Nephron (organoid): ENCODE measurements around the gene WDR20.
"Not testable (repeated sequence)": the region's sequence is repeated elsewhere in the genome, so short reads cannot be mapped to it uniquely, and the experiment has no call there.

Source experiments
- H3K27ac Mint-ChIP-seq, 3 experiments: 2 replicates each; pipeline ENCODE4 v1.8.0; 2020; ENCODE audit warnings: mixed read lengths in 3 of 3, mild to moderate bottlenecking in 2 of 3, moderate library complexity in 1 of 3
- H3K27me3 Mint-ChIP-seq: 2 replicates; pipeline ENCODE4 v1.8.0; 2021; ENCODE audit warnings: low read depth, mild to moderate bottlenecking, moderate library complexity, mixed read lengths
- H3K36me3 Mint-ChIP-seq: 2 replicates; pipeline ENCODE4 v1.8.0; 2020; ENCODE audit warnings: low read depth, mixed read lengths
- H3K4me1 Mint-ChIP-seq: 2 replicates; pipeline ENCODE4 v1.8.0; 2020; ENCODE audit warnings: mixed read lengths
- H3K4me3 Mint-ChIP-seq, 3 experiments: 2 replicates each; pipeline ENCODE4 v1.8.0; 2020; ENCODE audit warnings: mild to moderate bottlenecking in 3 of 3, mixed read lengths in 3 of 3, moderate library complexity in 2 of 3
- H3K9me3 Mint-ChIP-seq: 2 replicates; pipeline ENCODE4 v1.8.0; 2020; ENCODE audit warnings: mixed read lengths
- CTCF ChIP-seq, 3 experiments: fragments of 200-600 bp; sonication (generic); IDR thresholded peaks; one replicate each; pipeline ENCODE4 v1.5.0; 2021; ENCODE audit warnings: antibody characterized with exemption in 3 of 3; ENCODE audit not compliant: unreplicated experiment in 3 of 3

The WDR20 gene

DNA sequence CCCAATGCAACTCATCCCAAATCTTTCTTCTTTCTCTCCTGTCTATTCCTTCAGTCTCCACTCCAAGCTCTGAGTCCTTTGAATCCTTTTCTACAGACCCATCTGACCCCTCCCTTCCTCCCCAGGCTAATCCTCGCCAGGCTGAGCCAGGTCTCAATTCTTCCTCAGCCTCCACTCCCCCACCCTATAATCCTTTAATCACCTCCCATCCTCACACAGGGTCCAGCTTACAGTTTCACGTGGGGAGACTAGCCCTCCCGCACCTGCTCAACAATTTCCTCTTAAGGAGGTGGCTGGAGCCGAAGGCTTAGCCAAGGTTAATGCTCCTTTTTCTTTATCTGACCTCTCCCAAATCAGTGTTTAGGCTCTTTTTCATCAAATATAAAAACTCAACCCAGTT is 101.5 kb downstream of the WDR20 start:
- H3K9me3 Mint-ChIP-seq = no peaks in the 10 kb centered on the region
- no peaks in the 10 kb centered on the region for H3K27me3 Mint-ChIP-seq
- no peak for TF ChIP-seq CTCF (IDR thresholded peaks at IDR 0.05; ENCODE audit: unreplicated experiment in 3 of 3)
- H3K4me1 Mint-ChIP-seq = no peaks in the 10 kb centered on the region
- no peak overlapping the region for H3K27ac Mint-ChIP-seq
- H3K36me3 Mint-ChIP-seq = no peaks in the 10 kb centered on the region
- no peak overlapping the region for H3K4me3 Mint-ChIP-seq

DNA sequence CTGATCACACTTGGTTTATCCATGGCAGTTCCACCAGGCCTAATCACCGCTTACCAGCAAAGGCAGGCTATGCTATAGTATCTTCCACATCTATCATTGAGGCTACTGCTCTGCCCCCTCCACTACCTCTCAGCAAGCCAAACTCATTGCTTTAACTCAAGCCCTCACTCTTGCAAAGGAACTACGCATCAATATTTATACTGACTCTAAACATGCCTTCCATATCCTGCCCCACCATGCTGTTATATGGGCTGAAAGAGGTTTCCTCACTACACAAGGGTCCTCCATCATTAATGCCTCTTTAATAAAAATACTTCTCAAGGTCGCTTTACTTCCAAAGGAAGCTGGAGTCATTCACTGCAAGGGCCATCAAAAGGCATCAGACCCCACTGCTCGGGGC is 104.1 kb downstream of the WDR20 start:
- H3K36me3 Mint-ChIP-seq, H3K27ac Mint-ChIP-seq, H3K27me3 Mint-ChIP-seq, H3K4me1 Mint-ChIP-seq, H3K9me3 Mint-ChIP-seq, H3K4me3 Mint-ChIP-seq: not testable (repeated sequence)

GRCh38 chr14:102246071-102246470 is 106.4 kb downstream of the WDR20 start:
- Mint-ChIP-seq H3K27me3 (no peaks in the 10 kb centered on the region), H3K9me3 (no peaks in the 10 kb centered on the region), H3K4me1 (no peaks in the 10 kb centered on the region), H3K27ac (no peak overlapping the region), H3K4me3 (no peak overlapping the region), H3K36me3 (peaks cover 5% of the 10 kb centered on the region)
- TF ChIP-seq CTCF (IDR thresholded peaks at IDR 0.05; ENCODE audit: unreplicated experiment in 3 of 3) = no peak

DNA sequence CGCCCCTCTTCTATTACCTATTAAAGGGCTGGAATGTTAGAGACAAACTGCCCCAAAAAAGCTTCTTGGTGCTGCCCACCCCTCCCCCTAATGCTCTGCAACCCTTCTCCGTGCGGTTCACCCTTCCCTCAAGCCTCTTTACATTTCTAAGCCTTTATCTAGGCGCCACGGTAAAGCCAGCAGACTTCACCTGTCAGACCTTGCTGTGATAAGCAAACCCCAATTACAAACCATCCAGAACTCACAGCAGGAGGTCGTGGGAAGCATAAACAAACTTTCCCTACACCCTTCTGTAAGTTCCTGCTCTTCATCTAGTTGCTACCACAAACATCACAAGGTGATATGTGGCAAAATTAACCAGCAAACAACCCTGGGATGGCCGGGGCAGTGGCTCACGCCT is 108.4 kb downstream of the WDR20 start:
- Mint-ChIP-seq H3K36me3 (peaks cover 5% of the 10 kb centered on the region), H3K27ac (no peak overlapping the region), H3K4me1 (no peaks in the 10 kb centered on the region)

DNA sequence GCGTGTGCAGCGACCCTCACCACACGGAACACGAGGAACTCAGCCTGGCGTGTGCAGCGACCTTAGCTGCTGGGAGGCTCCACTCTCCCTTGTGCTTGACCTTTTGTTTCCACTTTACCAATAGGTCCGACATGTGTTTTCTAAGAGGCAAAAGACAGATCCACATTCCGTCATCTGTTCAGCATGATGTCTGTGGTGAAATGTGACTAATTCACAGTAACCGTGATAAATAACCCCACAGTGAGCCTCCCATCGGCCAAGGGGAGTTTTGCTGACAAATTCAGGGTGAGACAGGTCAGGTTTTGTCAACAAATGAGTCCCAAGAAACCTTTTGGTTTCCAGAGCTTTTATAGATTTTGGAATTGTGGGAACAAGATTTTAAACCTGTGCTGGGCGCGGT is 109.3 kb downstream of the WDR20 start:
- Mint-ChIP-seq H3K4me1 (no peaks in the 10 kb centered on the region), H3K4me3 (no peak overlapping the region), H3K27ac (no peak overlapping the region), H3K9me3 (no peaks in the 10 kb centered on the region), H3K27me3 (no peaks in the 10 kb centered on the region), H3K36me3 (peaks cover 5% of the 10 kb centered on the region)
- TF ChIP-seq CTCF (IDR thresholded peaks at IDR 0.05; ENCODE audit: unreplicated experiment in 3 of 3) = no peak

More for the DNA sequence above, 108.4 kb downstream of the WDR20 start:
- H3K9me3 Mint-ChIP-seq = no peaks in the 10 kb centered on the region
- no peak for TF ChIP-seq CTCF (IDR thresholded peaks at IDR 0.05; ENCODE audit: unreplicated experiment in 3 of 3)
- no peak overlapping the region for H3K4me3 Mint-ChIP-seq
- H3K27me3 Mint-ChIP-seq = no peaks in the 10 kb centered on the region

GRCh38 chr14:102249981-102250380 is 110.3 kb downstream of the WDR20 start:
- H3K27ac Mint-ChIP-seq = no peak overlapping the region
- TF ChIP-seq CTCF (IDR thresholded peaks at IDR 0.05; ENCODE audit: unreplicated experiment in 3 of 3) = no peak
- no peak overlapping the region for H3K4me3 Mint-ChIP-seq
- H3K9me3 Mint-ChIP-seq = no peaks in the 10 kb centered on the region
- H3K4me1 Mint-ChIP-seq = no peaks in the 10 kb centered on the region
- H3K36me3 Mint-ChIP-seq = peaks cover 5% of the 10 kb centered on the region
- no peaks in the 10 kb centered on the region for H3K27me3 Mint-ChIP-seq
